ENCODE measurements around the gene MED26.
"Not testable (repeated sequence)": the region's sequence is repeated elsewhere in the genome, so short reads cannot be mapped to it uniquely, and the experiment has no call there.

DNA sequence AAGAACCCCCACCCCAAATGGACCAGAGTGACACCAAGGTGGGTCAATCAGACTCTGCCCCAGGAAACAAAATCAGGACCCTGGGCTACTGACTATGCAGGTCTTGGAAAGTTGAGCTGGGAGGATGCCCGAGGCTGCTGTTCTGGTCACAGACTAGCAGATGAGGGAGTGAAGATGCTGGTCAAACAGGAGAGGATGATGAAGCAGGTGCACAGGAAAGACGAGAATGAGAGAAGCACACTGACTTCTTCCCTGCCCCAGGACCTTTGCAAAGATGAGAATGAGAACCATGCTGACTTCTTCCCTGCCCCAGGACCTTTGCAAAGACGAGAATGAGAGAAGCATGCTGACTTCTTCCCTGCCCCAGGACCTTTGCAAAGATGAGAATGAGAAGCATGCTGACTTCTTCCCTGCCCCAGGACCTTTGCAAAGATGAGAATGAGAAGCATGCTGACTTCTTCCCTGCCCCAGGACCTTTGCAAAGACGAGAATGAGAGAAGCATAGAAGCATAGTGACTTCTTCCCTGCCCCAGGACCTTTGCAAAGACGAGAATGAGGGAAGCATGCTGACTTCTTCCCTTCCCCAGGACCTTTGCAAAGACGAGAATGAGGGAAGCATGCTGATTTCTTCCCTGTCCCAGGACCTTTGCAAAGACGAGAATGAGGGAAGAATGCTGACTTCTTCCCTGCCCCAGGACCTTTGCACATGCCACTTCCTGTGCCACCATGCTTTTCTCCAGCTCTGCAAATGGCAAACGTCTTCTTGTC lies 23.6 kb upstream of the MED26 start:
- TF ChIP-seq EZH2 (IDR thresholded peaks at IDR 0.05); POLR2AphosphoS5 (IDR thresholded peaks at IDR 0.05; ENCODE audit: borderline replicate concordance, low read depth, low read length): not testable (repeated sequence)

Data from SK-N-MC (cell line).